Stomach smooth muscle (tissue), 2 donors: ENCODE data around the gene NKD2.
"Not testable (repeated sequence)": the region's sequence is repeated elsewhere in the genome, so short reads cannot be mapped to it uniquely, and the experiment has no call there.

Experiments used
- H3K27ac ChIP-seq: one replicate; pipeline ENCODE4 v1.7.0; 2013; ENCODE audit warnings: mild to moderate bottlenecking, low read length, inconsistent platforms
- H3K27me3 ChIP-seq, 2 donors: one replicate each; pipeline ENCODE4 v1.7.0; 2013; ENCODE audit warnings: low read length in 2 of 2; ENCODE audit not compliant: insufficient read depth in 2 of 2, control insufficient read depth in 1 of 2
- H3K36me3 ChIP-seq, 2 donors: one replicate each; pipeline ENCODE4 v1.7.0; 2013; ENCODE audit warnings: low read length in 2 of 2; ENCODE audit not compliant: control insufficient read depth in 2 of 2, insufficient read depth in 2 of 2
- H3K4me1 ChIP-seq: one replicate; pipeline ENCODE4 v1.7.0; 2013; ENCODE audit warnings: low read length; ENCODE audit not compliant: control insufficient read depth, insufficient read depth
- H3K4me3 ChIP-seq, 2 donors: one replicate each; pipeline ENCODE4 v1.7.0; 2013; ENCODE audit warnings: low read length in 2 of 2
- H3K9ac ChIP-seq, 2 donors: one replicate each; pipeline ENCODE4 v1.7.0; 2013; ENCODE audit warnings: low read length in 2 of 2, mild to moderate bottlenecking in 1 of 2
- H3K9me3 ChIP-seq, 2 donors: one replicate each; pipeline ENCODE4 v1.7.0; 2013; ENCODE audit warnings: low read length in 2 of 2; ENCODE audit not compliant: control insufficient read depth in 2 of 2
- donor health status: healthy.
- donor health status: Pancreatic carcinoma.

Gene NKD2

GRCh38 chr5:1060535-1060981 is 52.0 kb downstream of the NKD2 start:
- H3K36me3 ChIP-seq = peaks cover 15 to 21% of the 10 kb centered on the region in 2 donors
- H3K4me3 ChIP-seq = no peak overlapping the region

GRCh38 chr5:1061292-1061691 is 52.7 kb downstream of the NKD2 start:
- H3K4me3 ChIP-seq, H3K27ac ChIP-seq, H3K9me3 ChIP-seq, H3K27me3 ChIP-seq, H3K4me1 ChIP-seq, H3K9ac ChIP-seq: not testable (repeated sequence)
- H3K36me3 ChIP-seq = peaks cover 15 to 21% of the 10 kb centered on the region in 2 donors

More at GRCh38 chr5:1060535-1060981, 52.0 kb downstream of the NKD2 start:
- Histone ChIP-seq H3K9ac (no peak overlapping the region), H3K9me3 (no peaks in the 10 kb centered on the region), H3K4me1 (no peaks in the 10 kb centered on the region), H3K27ac (no peak overlapping the region), H3K27me3 (no peaks in the 10 kb centered on the region)

DNA sequence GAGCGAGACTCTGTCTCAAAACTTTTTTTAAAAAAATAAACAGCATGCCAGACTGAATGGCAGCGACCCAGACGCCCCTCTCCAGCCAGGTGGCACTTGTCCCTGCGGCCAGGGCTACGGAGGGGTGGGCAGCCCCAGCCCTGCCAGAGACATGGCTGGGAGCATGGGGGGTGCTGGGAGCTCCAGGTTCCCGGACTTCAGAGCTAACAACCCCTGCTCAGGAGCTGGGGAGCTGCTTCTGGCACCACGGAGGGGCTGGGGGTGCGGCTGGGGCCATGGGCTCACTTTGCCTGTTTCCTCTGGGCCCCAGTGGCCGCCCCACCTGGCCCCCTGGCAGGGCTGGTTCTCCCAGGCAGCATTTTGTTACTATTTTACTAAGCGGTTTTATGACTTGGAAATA is 53.3 kb downstream of the NKD2 start:
- no peak overlapping the region for H3K27ac ChIP-seq
- no peak overlapping the region for H3K9ac ChIP-seq
- H3K4me3 ChIP-seq = no peak overlapping the region
- H3K9me3 ChIP-seq = no peaks in the 10 kb centered on the region
- peaks cover 12 to 21% of the 10 kb centered on the region in 2 donors for H3K36me3 ChIP-seq
- H3K4me1 ChIP-seq = no peaks in the 10 kb centered on the region
- no peaks in the 10 kb centered on the region for H3K27me3 ChIP-seq

GRCh38 chr5:1062761-1063568 is 54.4 kb downstream of the NKD2 start:
- no peaks in the 10 kb centered on the region for H3K9me3 ChIP-seq
- H3K4me3 ChIP-seq = no peak overlapping the region
- H3K27me3 ChIP-seq = no peaks in the 10 kb centered on the region
- H3K4me1 ChIP-seq = no peaks in the 10 kb centered on the region
- H3K9ac ChIP-seq = no peak overlapping the region
- no peak overlapping the region for H3K27ac ChIP-seq
- H3K36me3 ChIP-seq = peaks cover 12 to 21% of the 10 kb centered on the region in 2 donors

DNA sequence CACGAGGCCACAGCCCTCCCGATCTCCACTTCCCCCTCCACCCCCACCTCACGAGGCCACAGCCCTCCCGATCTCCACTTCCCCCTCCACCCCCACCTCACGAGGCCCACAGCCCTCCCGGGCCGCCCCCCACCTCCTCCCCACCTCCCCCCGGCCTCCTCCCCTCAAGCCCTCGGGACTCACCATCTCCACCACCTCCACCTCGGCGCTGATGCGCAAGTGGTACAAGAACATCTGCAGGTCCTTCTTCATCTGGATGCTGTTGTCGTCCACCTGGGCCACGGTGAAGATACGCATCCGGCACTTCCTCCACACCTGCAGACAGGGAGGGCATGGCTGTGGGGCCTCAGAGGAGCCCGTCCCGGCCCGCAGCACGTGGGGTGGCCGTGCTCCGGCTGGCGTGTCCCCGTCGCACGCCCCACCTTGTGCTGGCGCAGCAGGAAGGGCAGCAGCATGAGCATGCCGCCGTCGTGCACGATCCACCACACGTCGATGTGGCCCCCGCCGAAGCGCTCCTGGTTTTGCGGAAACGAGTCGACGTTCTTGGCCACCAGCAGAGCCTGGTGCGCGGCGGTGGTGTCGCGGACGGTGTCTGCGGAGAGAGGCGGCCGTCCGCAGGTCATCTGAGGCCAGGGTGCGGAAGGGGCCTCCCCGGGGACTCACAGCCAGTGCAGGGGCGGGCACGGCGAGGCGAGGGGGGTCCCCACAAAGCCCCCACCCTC is 55.2 kb downstream of the NKD2 start:
- Histone ChIP-seq H3K4me1 (peaks cover 2% of the 10 kb centered on the region), H3K4me3 (no peak overlapping the region), H3K36me3 (peaks cover 14 to 21% of the 10 kb centered on the region in 2 donors), H3K9me3 (no peaks in the 10 kb centered on the region), H3K27ac (no peak overlapping the region), H3K27me3 (no peaks in the 10 kb centered on the region), H3K9ac (no peak overlapping the region)

GRCh38 chr5:1064383-1065142 is 56.0 kb downstream of the NKD2 start:
- peaks cover 2% of the 10 kb centered on the region for H3K4me1 ChIP-seq
- H3K27me3 ChIP-seq = no peaks in the 10 kb centered on the region
- no peak overlapping the region for H3K27ac ChIP-seq
- no peak overlapping the region for H3K4me3 ChIP-seq
- H3K36me3 ChIP-seq = peaks cover 18 to 21% of the 10 kb centered on the region in 2 donors
- H3K9me3 ChIP-seq = no peaks in the 10 kb centered on the region
- H3K9ac ChIP-seq = no peak overlapping the region

DNA sequence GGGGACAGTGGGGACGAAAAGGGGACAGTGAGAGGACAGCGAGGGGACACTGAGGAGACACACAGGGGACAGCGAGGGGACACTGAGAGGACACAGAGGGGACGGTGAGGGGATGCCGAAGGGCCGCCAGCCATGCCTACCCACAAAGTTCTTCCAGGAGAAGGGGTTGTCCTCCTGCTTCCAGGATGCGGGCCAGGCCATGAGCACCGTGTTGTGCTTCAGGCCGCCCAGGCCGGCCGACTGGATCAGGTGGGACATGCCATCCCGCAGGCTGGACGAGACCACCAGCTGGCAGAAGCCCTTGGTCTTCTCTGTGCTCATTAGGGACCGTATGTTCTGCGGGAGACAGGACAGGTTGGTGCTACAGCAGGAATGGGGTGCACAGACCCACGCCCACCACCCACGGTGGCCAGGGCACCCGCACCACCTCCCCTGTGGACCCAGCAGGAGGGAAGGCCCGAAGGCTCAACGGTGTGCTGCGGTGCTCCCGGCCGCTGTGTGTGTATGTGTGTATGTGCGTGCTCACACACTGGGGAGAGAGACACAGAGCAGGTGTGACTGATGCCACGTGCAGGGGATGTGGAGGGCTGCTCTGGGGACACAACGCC is 56.6 kb downstream of the NKD2 start:
- Histone ChIP-seq H3K36me3 (peaks cover 14 to 15% of the 10 kb centered on the region in 2 donors), H3K9ac (no peak overlapping the region), H3K27me3 (no peaks in the 10 kb centered on the region), H3K4me3 (no peak overlapping the region), H3K9me3 (no peaks in the 10 kb centered on the region), H3K27ac (no peak overlapping the region), H3K4me1 (peaks cover 2% of the 10 kb centered on the region)

- Histone ChIP-seq H3K4me1 (peaks cover 2% of the 10 kb centered on the region), H3K27me3 (no peaks in the 10 kb centered on the region), H3K27ac (no peak overlapping the region), H3K36me3 (peaks cover 13% of the 10 kb centered on the region in 2 donors), H3K4me3 (no peak overlapping the region), H3K9ac (no peak overlapping the region), H3K9me3 (no peaks in the 10 kb centered on the region)
These were observed 57.5 kb downstream of the NKD2 start for GRCh38 chr5:1065891-1066650.

DNA sequence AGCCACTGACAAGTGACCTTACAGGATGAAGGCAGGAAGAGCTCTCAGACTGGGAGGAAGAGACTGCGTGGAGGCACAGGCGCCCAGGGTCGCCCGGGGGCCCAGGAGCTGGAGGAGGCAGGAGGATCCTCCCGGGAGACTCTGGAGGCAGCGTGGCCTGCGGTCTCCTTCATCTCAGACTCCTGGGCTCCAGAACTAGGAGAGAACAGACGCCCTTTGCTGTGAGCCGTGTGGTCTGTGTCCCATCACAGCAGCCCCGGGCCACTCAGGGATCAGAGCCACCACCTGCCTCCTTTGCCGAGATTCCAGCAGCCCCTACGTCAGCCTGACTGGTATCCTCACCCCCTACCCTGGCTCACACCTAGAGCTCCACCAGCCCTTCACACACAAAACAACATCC is 58.1 kb downstream of the NKD2 start:
- no peaks in the 10 kb centered on the region for H3K9me3 ChIP-seq
- H3K4me3 ChIP-seq = no peak overlapping the region
- H3K4me1 ChIP-seq = peaks cover 2% of the 10 kb centered on the region
- H3K36me3 ChIP-seq = peaks cover 13% of the 10 kb centered on the region in 2 donors
- H3K9ac ChIP-seq = no peak overlapping the region
- no peak overlapping the region for H3K27ac ChIP-seq
- no peaks in the 10 kb centered on the region for H3K27me3 ChIP-seq
